Mesenchymal stem cell (in vitro differentiated cells and primary cell): ENCODE measurements around the gene PNN.
"Not testable (repeated sequence)": the region's sequence is repeated elsewhere in the genome, so short reads cannot be mapped to it uniquely, and the experiment has no call there.

Experiments
- DNase-seq: peaks from one replicate; pipeline ENCODE4 v3.0.0-alpha.2; 2013
- H2AFZ ChIP-seq: one replicate; pipeline ENCODE4 v1.6.1; 2013; ENCODE audit warnings: low read depth, mild to moderate bottlenecking, control low read depth, inconsistent platforms, low read length, moderate library complexity
- H2AK5ac ChIP-seq: 2 replicates; pipeline ENCODE4 v1.6.1; 2013; ENCODE audit warnings: low read length, moderate library complexity, mild to moderate bottlenecking, inconsistent platforms; ENCODE audit not compliant: severe bottlenecking
- H2BK120ac ChIP-seq: one replicate; pipeline ENCODE4 v1.6.1; 2013; ENCODE audit warnings: low read depth, mild to moderate bottlenecking, inconsistent platforms, low read length, moderate library complexity
- H2BK12ac ChIP-seq, 2 experiments: one replicate each; pipeline ENCODE4 v1.6.1; 2013; ENCODE audit warnings: inconsistent platforms in 2 of 2, low read length in 2 of 2, mild to moderate bottlenecking in 2 of 2, moderate library complexity in 2 of 2, control low read depth in 1 of 2
- H2BK15ac ChIP-seq: one replicate; pipeline ENCODE4 v1.6.1; 2013; ENCODE audit warnings: mild to moderate bottlenecking, low read depth, inconsistent platforms; ENCODE audit not compliant: poor library complexity, severe bottlenecking
- H2BK5ac ChIP-seq: 2 replicates; pipeline ENCODE4 v1.6.1; 2013; ENCODE audit warnings: low read depth, mild to moderate bottlenecking, low read length, control low read depth, inconsistent platforms; ENCODE audit not compliant: poor library complexity, severe bottlenecking
- H3K14ac ChIP-seq, 2 experiments: one replicate each; pipeline ENCODE4 v1.6.1; 2013; ENCODE audit warnings: inconsistent platforms in 2 of 2, low read length in 2 of 2, control low read depth in 1 of 2, mild to moderate bottlenecking in 1 of 2, moderate library complexity in 1 of 2
- H3K18ac ChIP-seq, 2 experiments: one replicate each; pipeline ENCODE4 v1.6.1; 2013; ENCODE audit warnings: inconsistent platforms in 2 of 2, low read length in 2 of 2, control low read depth in 1 of 2, low read depth in 1 of 2, mild to moderate bottlenecking in 1 of 2
- H3K23ac ChIP-seq, 2 experiments: one replicate each; pipeline ENCODE4 v1.6.1; 2013; ENCODE audit warnings: inconsistent platforms in 2 of 2, low read length in 2 of 2, mild to moderate bottlenecking in 2 of 2, moderate library complexity in 2 of 2, control low read depth in 1 of 2
- H3K27ac ChIP-seq: 2 replicates; pipeline ENCODE4 v1.5.1; 2013; ENCODE audit warnings: mild to moderate bottlenecking, moderate library complexity, low read length, control low read depth, inconsistent platforms; ENCODE audit not compliant: poor library complexity, severe bottlenecking
- H3K27me3 ChIP-seq, 2 experiments: 2 replicates each; pipeline versions ENCODE4 v1.6.1 to v1.7.0; 2013; ENCODE audit warnings: low read length in 2 of 2, mild to moderate bottlenecking in 2 of 2, moderate library complexity in 2 of 2, control low read depth in 1 of 2, inconsistent platforms in 1 of 2; ENCODE audit not compliant: control insufficient read depth in 1 of 2, insufficient read depth in 1 of 2
- H3K36me3 ChIP-seq, 2 experiments: 2 replicates each; pipeline versions ENCODE4 v1.6.1 to v1.7.0; 2013; ENCODE audit warnings: low read length in 2 of 2, control low read depth in 1 of 2, inconsistent platforms in 1 of 2, low read depth in 1 of 2, mild to moderate bottlenecking in 1 of 2; ENCODE audit not compliant: insufficient read depth in 2 of 2, control insufficient read depth in 1 of 2
- H3K4ac ChIP-seq, 2 experiments: one replicate each; pipeline ENCODE4 v1.6.1; 2013; ENCODE audit warnings: inconsistent platforms in 2 of 2, low read length in 2 of 2, mild to moderate bottlenecking in 2 of 2, moderate library complexity in 2 of 2, control low read depth in 1 of 2, low read depth in 1 of 2
- H3K4me1 ChIP-seq: 2 replicates; pipeline ENCODE4 v1.6.1; 2013; ENCODE audit warnings: low read depth, low read length, control low read depth; ENCODE audit not compliant: control insufficient read depth, insufficient read depth
- H3K4me2 ChIP-seq: 2 replicates; pipeline ENCODE4 v1.6.1; 2013; ENCODE audit warnings: low read length, mild to moderate bottlenecking, inconsistent platforms; ENCODE audit not compliant: poor library complexity, severe bottlenecking
- H3K4me3 ChIP-seq, 2 experiments: 2 replicates each; pipeline versions ENCODE4 v1.5.1 to v1.7.0; 2013; ENCODE audit warnings: low read length in 2 of 2, mild to moderate bottlenecking in 2 of 2, control low read depth in 1 of 2, low read depth in 1 of 2; ENCODE audit not compliant: insufficient read depth in 1 of 2
- H3K79me1 ChIP-seq: replicated peaks from 2 replicates; pipeline ENCODE4 v1.6.1; 2013; ENCODE audit warnings: mild to moderate bottlenecking, control low read depth, low read length, inconsistent platforms; ENCODE audit not compliant: poor library complexity, severe bottlenecking
- H3K9ac ChIP-seq: 2 replicates; pipeline ENCODE4 v1.7.0; 2013; ENCODE audit warnings: mild to moderate bottlenecking, low read length, moderate library complexity
- H3K9me3 ChIP-seq: 2 replicates; pipeline ENCODE4 v1.7.0; 2013; ENCODE audit warnings: mild to moderate bottlenecking, low read length; ENCODE audit not compliant: control insufficient read depth
- H4K8ac ChIP-seq: one replicate; pipeline ENCODE4 v1.6.1; 2013; ENCODE audit warnings: inconsistent platforms, mild to moderate bottlenecking, low read length, moderate library complexity
- H4K91ac ChIP-seq: one replicate; pipeline ENCODE4 v1.6.1; 2013; ENCODE audit warnings: mild to moderate bottlenecking, low read length, inconsistent platforms
- WGBS: methylation state at CpG from one replicate; pipeline ENCODE4 v1.1.7; 2013; ENCODE audit warnings: mixed read lengths; 5-methylcytosine and 5-hydroxymethylcytosine counted together

PNN gene

GRCh38 chr14:39141623-39142022, 33.4 kb upstream of the PNN start:
- not testable (repeated sequence) for H4K8ac ChIP-seq, H3K9ac ChIP-seq, H3K4me3 ChIP-seq, H2AK5ac ChIP-seq, DNase-seq, H2BK120ac ChIP-seq, H3K27me3 ChIP-seq, H2BK12ac ChIP-seq, H3K79me1 ChIP-seq, H3K14ac ChIP-seq, H3K9me3 ChIP-seq, H3K4ac ChIP-seq, H3K23ac ChIP-seq, H4K91ac ChIP-seq, H3K27ac ChIP-seq, H3K4me2 ChIP-seq, H3K4me1 ChIP-seq, H3K18ac ChIP-seq, H2BK5ac ChIP-seq, H2BK15ac ChIP-seq, H2AFZ ChIP-seq
- peaks cover 22 to 41% of the 10 kb centered on the region in 2 experiments for H3K36me3 ChIP-seq
- 100% methylated on average over 1 of the region's 1 CpG for WGBS

- H3K14ac ChIP-seq, H2BK5ac ChIP-seq, H3K23ac ChIP-seq, H3K79me1 ChIP-seq, H4K8ac ChIP-seq, H2AK5ac ChIP-seq, H2BK120ac ChIP-seq, H3K18ac ChIP-seq, H3K4me3 ChIP-seq, H3K4ac ChIP-seq, DNase-seq, H3K27me3 ChIP-seq, H4K91ac ChIP-seq, H2AFZ ChIP-seq, H3K4me1 ChIP-seq, H3K27ac ChIP-seq, H3K9me3 ChIP-seq, H2BK15ac ChIP-seq, H2BK12ac ChIP-seq, H3K9ac ChIP-seq, H3K4me2 ChIP-seq: not testable (repeated sequence)
- peaks cover 21 to 45% of the 10 kb centered on the region in 2 experiments for H3K36me3 ChIP-seq
- 88% methylated on average over 1 of the region's 2 CpGs for WGBS
Measured at GRCh38 chr14:39143226-39143625, 31.8 kb upstream of the PNN start.

- H2BK120ac ChIP-seq: no peak overlapping the region
Measured at GRCh38 chr14:39145266-39145966, 29.6 kb upstream of the PNN start.

GRCh38 chr14:39154594-39155189, 20.4 kb upstream of the PNN start:
- Histone ChIP-seq H3K23ac (no peak overlapping the region), H2AK5ac (no peak overlapping the region), H4K91ac (no peak overlapping the region), H3K18ac (no peak overlapping the region), H2BK5ac (no peak overlapping the region), H3K36me3 (peaks cover 25 to 74% of the 10 kb centered on the region in 2 experiments), H2AFZ (no peak overlapping the region), H3K9me3 (no peaks in the 10 kb centered on the region), H2BK120ac (no peak overlapping the region), H4K8ac (no peak overlapping the region), H3K14ac (no peak overlapping the region), H2BK12ac (no peak overlapping the region), H3K4ac (no peak overlapping the region), H3K4me3 (no peak overlapping the region), H2BK15ac (no peak overlapping the region), H3K79me1 (peaks cover 24% of the 10 kb centered on the region), H3K27me3 (no peaks in the 10 kb centered on the region), H3K9ac (no peak overlapping the region), H3K4me2 (no peak overlapping the region), H3K27ac (no peak overlapping the region), H3K4me1 (peaks cover 2% of the 10 kb centered on the region)
- no peak for DNase-seq
- 95% methylated on average over 4 of the region's 9 CpGs for WGBS

More at GRCh38 chr14:39145266-39145966, 29.6 kb upstream of the PNN start:
- no peak for DNase-seq
- H3K27ac ChIP-seq: no peak overlapping the region
- no peaks in the 10 kb centered on the region for H3K79me1 ChIP-seq
- H3K27me3 ChIP-seq: no peaks in the 10 kb centered on the region
- no peaks in the 10 kb centered on the region for H3K9me3 ChIP-seq
- WGBS: 95% methylated on average over 6 of the region's 7 CpGs
- H3K18ac ChIP-seq: no peak overlapping the region
- H3K4me3 ChIP-seq: no peak overlapping the region
- H3K14ac ChIP-seq: no peak overlapping the region
- H2AK5ac ChIP-seq: no peak overlapping the region
- H4K8ac ChIP-seq: no peak overlapping the region
- H2BK15ac ChIP-seq: no peak overlapping the region
- peaks cover 11 to 49% of the 10 kb centered on the region in 2 experiments for H3K36me3 ChIP-seq
- no peak overlapping the region for H2BK12ac ChIP-seq
- H2BK5ac ChIP-seq: no peak overlapping the region
- H3K4me1 ChIP-seq: no peaks in the 10 kb centered on the region
- no peak overlapping the region for H3K4ac ChIP-seq
- H3K23ac ChIP-seq: no peak overlapping the region
- H3K9ac ChIP-seq: no peak overlapping the region
- H2AFZ ChIP-seq: no peak overlapping the region
- H3K4me2 ChIP-seq: no peak overlapping the region
- no peak overlapping the region for H4K91ac ChIP-seq
